Prostate gland (tissue), 2 donors: ENCODE results near the gene SPATA31D4.

ENCODE experiments used
- CTCF ChIP-seq, 4 experiments: fragments of 200-600 bp in 2 of 4; fragments of 450-650 bp in 2 of 4; sonication (generic) in 2 of 4; IDR thresholded peaks; 1 replicate in 3 of 4; 2 replicates in 1 of 4; pipeline ENCODE4 v1.5.1; 2016 to 2019; ENCODE audit warnings: antibody characterized with exemption in 4 of 4, mild to moderate bottlenecking in 2 of 4, moderate library complexity in 2 of 4
- POLR2A ChIP-seq: fragments of 450-650 bp; IDR thresholded peaks from one replicate; pipeline ENCODE4 v1.6.1; 2016; ENCODE audit warnings: antibody characterized with exemption, mild to moderate bottlenecking
- POLR2AphosphoS5 ChIP-seq: sonication (generic); formaldehyde crosslinking; IDR thresholded peaks from one replicate; pipeline ENCODE4 v1.6.1; 2017; ENCODE audit warnings: antibody characterized with exemption

GRCh38 chr9:81976351-81976750, 48.1 kb downstream of the SPATA31D4 start:
- TF ChIP-seq POLR2AphosphoS5 (no peak), CTCF (IDR thresholded peaks at IDR 0.05) (no peak), POLR2A (no peak)
